ENCODE results near the gene CCNY.
"Not testable (repeated sequence)": the region's sequence is repeated elsewhere in the genome, so short reads cannot be mapped to it uniquely, and the experiment has no call there.

Gene CCNY

DNA sequence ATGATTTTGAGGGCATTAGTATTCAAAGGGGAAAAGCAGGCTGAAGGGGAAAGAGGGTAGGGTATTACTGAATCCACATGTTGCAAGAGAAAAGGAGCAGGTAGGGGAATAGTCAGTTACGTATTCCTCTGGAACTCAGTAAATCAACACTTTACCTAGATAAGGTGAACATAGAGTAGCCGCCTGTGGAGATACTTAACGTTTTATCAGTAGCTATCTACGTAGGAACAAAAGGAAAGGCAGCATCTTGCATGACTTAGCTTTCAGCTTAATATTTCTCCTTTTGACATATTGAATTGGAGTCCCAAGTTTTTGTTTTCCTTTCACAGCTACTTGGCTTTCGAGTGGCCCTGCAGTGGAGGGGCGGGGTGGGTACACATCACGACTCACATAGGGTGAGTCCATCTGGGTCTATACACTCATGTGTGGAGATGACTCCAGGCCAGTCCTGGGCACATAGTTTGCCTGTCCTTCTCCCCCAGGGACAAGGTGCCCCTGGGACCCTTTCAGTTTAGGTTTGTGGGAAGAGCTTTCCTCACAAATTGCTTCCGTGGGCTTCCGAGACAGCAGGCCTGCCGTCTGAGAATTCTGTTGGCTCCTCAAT, 48.1 kb downstream of the CCNY start:
- DNase-seq (ENCODE audit: low read depth in 2 of 2) = no peak

DNA sequence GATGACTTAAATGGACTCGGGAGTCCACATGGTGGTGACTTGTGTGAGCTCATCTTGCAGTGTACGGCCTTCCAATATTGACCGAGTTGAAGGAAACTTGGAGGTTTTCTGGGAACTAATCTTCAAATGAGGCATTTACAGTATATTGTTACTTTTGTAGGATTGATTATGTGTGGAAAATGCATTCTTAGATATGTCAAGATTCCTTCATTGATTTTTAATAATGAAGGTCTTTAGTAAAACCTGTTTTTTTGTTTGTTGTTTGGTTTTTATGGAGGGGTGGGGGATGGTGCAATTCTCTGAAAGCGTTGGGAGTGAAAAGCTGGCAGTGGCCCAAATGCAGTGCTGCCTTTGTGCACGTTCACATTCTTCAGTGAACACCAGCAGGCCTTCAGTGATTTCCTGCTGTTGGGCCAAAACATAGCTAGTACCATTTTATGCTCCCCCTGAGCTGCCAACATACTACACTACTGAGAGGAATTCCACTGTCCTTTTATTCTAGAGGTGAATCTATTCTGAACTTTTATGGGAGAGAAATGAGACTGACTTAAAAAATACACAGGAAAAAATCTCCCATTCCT, 50.4 kb downstream of the CCNY start:
- DNase-seq (ENCODE audit: low read depth in 2 of 2) = no peak

DNA sequence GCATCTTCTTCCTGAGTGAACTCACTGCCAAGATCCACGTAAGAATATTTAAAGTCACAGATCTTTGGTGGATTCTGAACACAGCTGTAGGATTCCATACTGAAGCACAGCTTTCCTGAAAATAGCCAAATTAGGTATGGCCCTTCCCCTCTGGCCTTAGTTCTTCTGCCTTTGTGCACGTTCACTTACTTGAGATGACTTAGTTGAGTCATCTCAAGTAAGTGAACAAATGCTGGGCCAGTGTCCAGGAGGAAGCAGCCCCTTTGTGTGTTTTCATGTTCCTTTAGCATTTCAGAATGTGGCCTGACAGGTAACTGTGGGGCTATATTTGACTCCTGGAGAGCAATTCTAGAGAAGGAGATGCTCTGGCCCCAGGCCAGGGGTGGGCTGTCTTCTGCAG, 51.5 kb downstream of the CCNY start:
- DNase-seq (ENCODE audit: low read depth in 2 of 2) = no peak

DNA sequence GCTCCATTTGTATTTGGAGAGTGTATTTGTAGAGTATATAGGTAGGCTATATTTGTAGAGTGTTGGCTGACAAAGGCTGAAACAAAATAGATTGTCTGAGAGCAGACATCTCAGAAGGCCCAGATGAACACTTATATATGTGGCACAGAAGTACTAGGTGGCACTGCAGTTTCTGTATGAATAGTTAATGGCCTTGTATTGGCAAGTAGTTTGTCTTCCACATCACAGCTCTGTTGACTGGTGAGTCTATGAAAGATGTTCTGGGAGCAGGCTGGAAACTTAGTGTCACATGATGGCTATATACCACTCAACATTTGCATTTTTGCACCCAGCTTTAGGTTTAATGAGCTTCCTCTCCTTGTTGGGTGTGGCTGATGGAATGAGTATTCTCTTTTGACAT, 51.9 kb downstream of the CCNY start:
- DNase-seq (ENCODE audit: low read depth in 2 of 2) = no peak

DNA sequence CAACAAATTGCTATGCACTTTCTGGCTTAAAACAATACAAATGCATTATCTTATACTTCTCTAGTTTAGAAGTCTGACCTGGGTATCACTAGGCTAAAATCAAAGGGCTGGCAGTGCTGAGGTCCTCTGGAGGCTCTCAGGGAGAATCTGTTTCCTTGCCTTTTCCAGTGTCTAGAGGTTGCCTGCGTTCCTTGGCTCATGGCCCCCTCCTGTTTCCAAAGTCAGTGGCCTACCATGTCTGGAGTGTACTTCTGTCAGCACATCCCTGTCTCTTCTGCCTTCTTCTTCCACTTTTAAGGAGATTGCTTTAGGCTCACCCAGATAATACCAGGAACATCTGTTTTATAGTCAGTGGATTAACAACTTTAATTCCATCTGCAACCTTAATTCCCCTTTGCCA, 52.4 kb downstream of the CCNY start:
- DNase-seq (ENCODE audit: low read depth in 2 of 2) = no peak

- no peak for DNase-seq (ENCODE audit: low read depth in 2 of 2)
Measured at GRCh38 chr10:35390161-35390840, 54.0 kb downstream of the CCNY start.

- DNase-seq (ENCODE audit: low read depth in 2 of 2) = no peak
Measured at GRCh38 chr10:35390843-35391152, 54.5 kb downstream of the CCNY start.

- DNase-seq (ENCODE audit: low read depth in 2 of 2) = no peak
Measured at GRCh38 chr10:35391153-35391953, 55.0 kb downstream of the CCNY start.

DNA sequence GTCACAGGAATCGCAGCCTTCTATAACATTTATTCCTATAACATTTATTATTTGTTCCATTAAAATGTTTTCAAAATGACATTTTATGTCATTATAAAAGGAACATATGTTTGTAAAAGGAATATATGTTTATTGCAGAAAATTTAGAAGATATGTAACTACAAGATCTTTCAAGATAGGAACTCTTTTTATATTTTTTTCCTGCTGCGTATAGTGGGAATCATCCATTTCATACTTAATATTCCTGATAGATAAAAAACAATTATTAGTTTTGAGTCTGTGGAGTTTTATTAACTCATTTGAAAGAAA, 55.6 kb downstream of the CCNY start:
- no peak for DNase-seq (ENCODE audit: low read depth in 2 of 2)

DNA sequence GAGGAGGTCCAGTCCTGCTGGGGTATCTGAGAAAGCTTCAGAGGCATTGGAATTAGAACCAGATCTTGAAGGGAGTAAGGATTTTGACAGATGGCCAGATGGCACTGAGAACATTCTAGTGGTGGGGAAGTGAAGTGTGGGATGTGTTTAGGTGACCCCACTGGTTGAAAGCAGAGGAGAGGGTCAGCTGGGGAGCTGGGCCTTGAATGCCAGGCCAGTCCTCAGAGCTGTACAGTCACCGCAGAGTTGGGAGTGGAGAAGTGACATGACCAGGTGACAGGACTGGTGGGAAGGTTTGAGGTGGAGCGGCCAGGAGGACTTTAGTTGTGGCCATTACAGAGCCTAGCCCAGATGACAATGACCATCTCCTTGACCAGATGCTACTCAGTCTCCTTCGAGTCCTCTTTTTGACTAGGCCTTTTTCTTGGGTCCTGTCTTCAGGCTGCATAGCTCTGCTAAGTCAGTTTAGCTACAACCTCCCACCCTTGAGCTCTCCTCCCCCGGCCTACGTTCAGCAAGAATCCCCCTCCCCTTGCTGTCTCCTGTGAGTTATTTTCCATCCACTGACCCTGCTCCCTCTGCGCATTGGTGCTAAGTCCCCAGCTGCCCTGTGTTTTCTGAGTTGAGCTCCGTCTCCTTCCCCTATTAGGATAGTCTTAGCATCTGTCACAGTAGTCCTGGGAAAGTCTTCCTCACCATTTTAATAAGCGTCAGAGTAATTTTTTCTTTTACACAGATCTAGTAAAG, 56.3 kb downstream of the CCNY start:
- DNase-seq (ENCODE audit: low read depth in 2 of 2) = no peak

DNA sequence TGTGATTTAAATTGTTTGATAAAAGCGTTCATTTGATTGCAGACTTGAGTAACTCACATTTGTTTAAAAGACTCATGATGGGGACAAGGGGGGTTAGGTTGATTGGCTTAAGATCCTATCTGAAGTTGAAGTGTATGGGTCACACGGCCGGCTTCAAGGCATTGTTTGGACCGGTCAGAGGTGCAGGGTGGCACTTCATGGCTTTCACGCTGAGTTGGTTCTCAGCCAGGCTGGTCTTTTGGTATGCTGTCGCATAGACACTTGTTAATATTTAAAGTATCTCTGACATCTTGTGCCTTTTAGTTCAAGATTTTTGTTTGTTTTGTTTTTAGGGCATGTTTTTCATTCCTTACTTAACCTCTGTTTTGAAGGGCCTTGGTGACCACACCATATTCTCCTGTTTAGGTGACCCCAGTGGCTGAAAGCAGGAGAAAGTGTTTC, 58.1 kb downstream of the CCNY start:
- no peak for DNase-seq (ENCODE audit: low read depth in 2 of 2)

- no peak for DNase-seq (ENCODE audit: low read depth in 2 of 2)
Measured at GRCh38 chr10:35394934-35395333, 58.6 kb downstream of the CCNY start.

- DNase-seq (ENCODE audit: low read depth in 2 of 2) = no peak
Measured at GRCh38 chr10:35396560-35397434, 60.5 kb downstream of the CCNY start.

DNA sequence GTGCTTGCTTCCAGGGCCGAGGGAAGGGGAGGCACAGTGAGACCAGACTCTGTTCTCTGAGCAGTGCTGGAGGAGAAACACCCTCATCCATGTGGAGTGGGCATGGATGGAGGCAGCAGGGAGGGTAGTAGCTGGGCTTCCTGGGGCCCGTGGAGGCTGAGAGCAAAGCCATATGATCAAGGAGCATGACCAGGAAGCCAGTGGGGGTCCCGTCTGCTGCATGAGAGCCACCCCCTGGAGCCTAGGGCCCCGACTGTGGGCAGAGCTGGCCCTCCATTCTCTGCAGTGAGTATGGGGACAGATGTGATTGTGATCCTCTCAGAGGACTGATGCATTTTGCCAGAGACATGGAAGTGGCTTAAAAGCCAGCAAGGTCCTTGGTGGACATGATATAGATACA, 61.6 kb downstream of the CCNY start:
- no peak for DNase-seq (ENCODE audit: low read depth in 2 of 2)

GRCh38 chr10:35398355-35398754, 62.0 kb downstream of the CCNY start:
- no peak for DNase-seq (ENCODE audit: low read depth in 2 of 2)

- no peak for DNase-seq (ENCODE audit: low read depth in 2 of 2)
Measured at GRCh38 chr10:35398908-35399307, 62.6 kb downstream of the CCNY start.

DNA sequence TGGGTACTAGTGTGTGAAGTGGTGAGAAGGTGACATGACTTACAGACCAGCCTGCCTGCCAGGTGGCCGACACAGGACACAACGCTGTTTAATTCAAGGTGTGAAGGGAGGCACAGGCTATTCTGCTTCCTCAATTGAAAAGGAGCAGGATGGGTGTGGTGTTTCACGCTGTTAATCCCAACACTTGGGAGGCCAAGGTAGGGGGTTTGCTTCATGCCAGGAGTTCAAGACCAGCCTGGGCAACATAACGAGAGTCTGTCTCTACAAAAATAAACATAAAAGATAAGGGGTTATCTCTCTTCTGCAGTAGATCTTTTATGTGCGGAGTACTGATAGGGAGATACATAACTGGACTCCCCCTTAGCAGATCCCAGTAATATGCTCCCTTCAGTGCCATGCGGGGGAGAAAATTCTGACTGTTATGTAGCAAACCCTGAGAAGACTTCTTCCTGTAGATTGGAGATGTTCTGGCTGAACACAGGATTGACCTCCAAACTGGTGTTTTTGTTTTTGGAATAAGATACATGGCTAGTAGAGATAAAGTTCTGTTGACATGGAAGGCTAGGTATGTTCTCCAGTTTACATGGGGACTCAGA, 63.2 kb downstream of the CCNY start:
- DNase-seq (ENCODE audit: low read depth in 2 of 2) = no peak

GRCh38 chr10:35400595-35401268, 64.4 kb downstream of the CCNY start:
- no peak for DNase-seq (ENCODE audit: low read depth in 2 of 2)

GRCh38 chr10:35403491-35403890, 67.2 kb downstream of the CCNY start:
- not testable (repeated sequence) for DNase-seq (ENCODE audit: low read depth in 2 of 2)

DNA sequence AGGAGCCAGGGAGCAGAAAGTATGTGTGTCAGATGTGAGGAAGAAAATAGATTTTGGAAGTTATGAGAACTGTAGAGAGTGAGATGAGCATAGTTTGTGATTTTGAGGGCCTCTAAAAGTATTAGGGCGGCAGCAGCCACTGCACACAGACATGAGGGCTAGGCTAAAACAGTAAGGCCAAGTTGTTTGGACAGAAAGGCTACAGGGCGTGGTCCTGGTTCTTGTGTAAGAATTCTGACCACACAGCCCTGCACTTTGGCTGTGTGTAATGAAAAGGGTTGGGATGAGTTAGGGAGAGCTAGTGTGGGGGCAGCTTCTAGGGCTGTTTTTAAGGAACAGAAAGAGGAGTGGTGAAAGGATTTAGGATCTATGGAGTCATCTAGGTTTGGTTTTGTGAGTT, 67.8 kb downstream of the CCNY start:
- not testable (repeated sequence) for DNase-seq (ENCODE audit: low read depth in 2 of 2)

Measured in activated CD4-positive, alpha-beta T cell treated with anti-CD3 and anti-CD28 coated beads for 24 hours (primary cell).